GM12892 (cell line): Measurements from ENCODE around the gene TTC17.

Experiments used
- POLR2A ChIP-seq: IDR thresholded peaks from 2 replicates; pipeline ENCODE4 v1.6.1; 2011; ENCODE audit warnings: low read depth, low read length, control low read depth
- POLR2AphosphoS5 ChIP-seq: IDR thresholded peaks from 2 replicates; pipeline ENCODE4 v1.6.1; 2011; ENCODE audit warnings: low read depth, low read length, control low read depth
- TAF1 ChIP-seq: IDR thresholded peaks from 2 replicates; pipeline ENCODE4 v1.6.1; 2011; ENCODE audit warnings: low read depth, mild to moderate bottlenecking, control low read depth, low read length, borderline replicate concordance

DNA sequence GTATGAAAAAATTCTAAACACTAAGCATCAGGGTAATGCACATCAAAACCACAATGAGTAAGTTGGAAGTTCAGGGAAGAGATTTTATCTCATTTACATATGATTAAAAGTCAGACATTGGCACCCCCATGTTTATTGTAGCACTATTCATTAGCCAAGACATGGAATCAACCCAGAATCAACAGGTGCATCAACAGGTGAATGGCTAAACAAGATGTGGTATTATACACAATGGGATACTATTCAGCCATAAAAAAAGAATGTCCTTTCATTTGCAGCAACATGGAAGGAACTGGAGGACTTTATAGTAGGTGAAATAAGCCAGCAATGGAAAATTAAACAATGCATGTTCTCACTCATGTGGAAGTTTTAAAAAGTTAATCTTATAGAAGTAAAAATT, 17.6 kb upstream of the TTC17 start:
- TF ChIP-seq TAF1 (no peak), POLR2A (no peak), POLR2AphosphoS5 (no peak)
